Endothelial cell of umbilical vein (primary cell): ENCODE measurements around the gene TPPP2. TPM values are rescaled to one million over a fixed set of nuclear protein-coding genes. Genes with fewer than 3 reads are reported as not detected.
A peak's percentile ranks its signal among the peaks of the same experiment; 100 is the strongest.

ENCODE experiments used
- BruUV-seq: library from RNA; stranded (reverse); fragments of 400-500 nt; replicated peaks from 2 replicates; lab custom pipeline; 2021; lab: Mats Ljungman, UMichigan
- CTCF ChIA-PET: fragments of 300-600, 350-600 bp; sonication (Branson Sonifier 250); formaldehyde crosslinking; loops from one replicate; lab custom pipeline; 2021; ENCODE audit warnings: antibody characterized with exemption, inconsistent platforms; lab: Charles Lee
- POLR2A ChIA-PET: fragments of 300-600, 350-600 bp; sonication (Branson Sonifier 250); formaldehyde crosslinking; loops from one replicate; lab custom pipeline; 2021; ENCODE audit warnings: antibody characterized with exemption, inconsistent platforms; lab: Charles Lee
- DNase-seq: peaks from one replicate; pipeline ENCODE4 v3.0.0-alpha.2; 2011; ENCODE audit warnings: low read depth, low spot score
- FAIRE-seq: peaks from 2 replicates; lab custom pipeline; 2011; peaks lifted over from hg19 to GRCh38; lab: Jason Lieb, UNC
- H2AFZ ChIP-seq: 2 replicates; pipeline ENCODE4 v1.6.0; 2012; ENCODE audit warnings: low read depth, low read length, control low read depth, inconsistent platforms
- H3K27ac ChIP-seq: 2 replicates; pipeline ENCODE4 v1.5.1; 2011; ENCODE audit warnings: low read depth, mild to moderate bottlenecking, control low read depth, low read length, moderate library complexity; ENCODE audit not compliant: insufficient read depth
- H3K27me3 ChIP-seq, 2 experiments: 2 replicates each; pipeline versions ENCODE4 v1.6.0 to v1.6.1; 2011; ENCODE audit warnings: low read length in 2 of 2, mixed read lengths in 1 of 2; ENCODE audit not compliant: control insufficient read depth in 2 of 2, insufficient read depth in 2 of 2
- H3K36me3 ChIP-seq, 2 experiments: 2 replicates in 1 of 2; 3 replicates in 1 of 2; pipeline ENCODE4 v1.5.1; 2011; ENCODE audit warnings: low read length in 2 of 2, mild to moderate bottlenecking in 1 of 2, moderate library complexity in 1 of 2; ENCODE audit not compliant: control insufficient read depth in 2 of 2, insufficient read depth in 2 of 2; ENCODE audit errors: extremely low read depth in 1 of 2
- H3K4me1 ChIP-seq: 3 replicates; pipeline ENCODE4 v1.5.1; 2011; ENCODE audit warnings: mild to moderate bottlenecking, low read length; ENCODE audit not compliant: control insufficient read depth, insufficient read depth; ENCODE audit errors: extremely low read depth
- H3K4me2 ChIP-seq: 2 replicates; pipeline ENCODE4 v1.6.1; 2011; ENCODE audit warnings: low read length, control low read depth, mixed read lengths; ENCODE audit not compliant: insufficient read depth
- H3K4me3 ChIP-seq, 3 experiments: fragments of 200-600 bp in 1 of 3; sonication (generic), shearing (Covaris generic) in 1 of 3; replicated peaks in 1 of 3; 2 replicates each; pipeline ENCODE4 v1.5.1; 2011 to 2016; ENCODE audit warnings: control low read depth in 3 of 3, low read length in 3 of 3, mild to moderate bottlenecking in 2 of 3, inconsistent platforms in 1 of 3, low read depth in 1 of 3, moderate library complexity in 1 of 3; ENCODE audit not compliant: insufficient read depth in 1 of 3
- H3K79me2 ChIP-seq: 2 replicates; pipeline ENCODE4 v1.6.0; 2012; ENCODE audit warnings: low read length, inconsistent platforms; ENCODE audit not compliant: control insufficient read depth, insufficient read depth
- H3K9ac ChIP-seq: replicated peaks from 2 replicates; pipeline ENCODE3; 2011; ENCODE audit warnings: low read length, control low read depth; ENCODE audit not compliant: insufficient read depth; ENCODE audit errors: extremely low read depth
- H3K9me1 ChIP-seq: replicated peaks from 3 replicates; pipeline ENCODE4 v1.6.0; 2011; ENCODE audit warnings: mild to moderate bottlenecking, low read length; ENCODE audit not compliant: control insufficient read depth, insufficient read depth; ENCODE audit errors: extremely low read depth
- H3K9me3 ChIP-seq: replicated peaks from 2 replicates; pipeline ENCODE4 v1.5.1; 2012; ENCODE audit warnings: low read length, inconsistent platforms; ENCODE audit not compliant: control insufficient read depth, insufficient read depth
- H4K20me1 ChIP-seq: replicated peaks from 2 replicates; pipeline ENCODE3; 2011; ENCODE audit warnings: mild to moderate bottlenecking, low read length; ENCODE audit not compliant: control insufficient read depth, insufficient read depth; ENCODE audit errors: extremely low read depth
- CTCF ChIP-seq, 2 donors: IDR thresholded peaks; 1 replicate in 1 of 2; 2 replicates in 1 of 2; pipeline ENCODE4 v1.5.1; 2011; ENCODE audit warnings: low read length in 2 of 2, mild to moderate bottlenecking in 2 of 2, moderate library complexity in 2 of 2, control low read depth in 1 of 2, inconsistent platforms in 1 of 2, low read depth in 1 of 2; ENCODE audit not compliant: insufficient read depth in 1 of 2; ENCODE audit errors: extremely low read depth in 1 of 2
- EZH2 ChIP-seq: IDR thresholded peaks from 2 replicates; pipeline ENCODE4 v1.6.1; 2012; ENCODE audit warnings: borderline replicate concordance, low read depth, mild to moderate bottlenecking, moderate library complexity, low read length, inconsistent platforms; ENCODE audit not compliant: severe bottlenecking
- FOS ChIP-seq: IDR thresholded peaks from 2 replicates; pipeline ENCODE4 v1.6.1; 2011; ENCODE audit warnings: mild to moderate bottlenecking, low read length, moderate library complexity, borderline replicate concordance; ENCODE audit not compliant: insufficient read depth
- GATA2 ChIP-seq: IDR thresholded peaks from 2 replicates; pipeline ENCODE4 v1.7.0; 2011; ENCODE audit warnings: low read depth, mild to moderate bottlenecking, moderate library complexity, mixed read lengths, low read length; ENCODE audit not compliant: insufficient read length, insufficient read depth
- JUN ChIP-seq: IDR thresholded peaks from 2 replicates; pipeline ENCODE4 v1.6.1; 2011; ENCODE audit warnings: borderline replicate concordance, low read depth; ENCODE audit not compliant: insufficient read length, insufficient read depth
- MAX ChIP-seq: IDR thresholded peaks from 2 replicates; pipeline ENCODE4 v1.6.1; 2011; ENCODE audit not compliant: insufficient read depth, insufficient read length
- MYC ChIP-seq: IDR thresholded peaks from one replicate; pipeline ENCODE4 v1.6.1; 2011; ENCODE audit warnings: mild to moderate bottlenecking, low read depth, low read length
- POLR2A ChIP-seq: IDR thresholded peaks from 2 replicates; pipeline ENCODE4 v1.6.1; 2012; ENCODE audit warnings: low read depth, mild to moderate bottlenecking, control low read depth, low read length
- POLR2AphosphoS5 ChIP-seq: IDR thresholded peaks from 2 replicates; pipeline ENCODE4 v1.6.1; 2012; ENCODE audit warnings: low read depth, mild to moderate bottlenecking, control low read depth, low read length, moderate library complexity; ENCODE audit not compliant: insufficient read depth
- dilution Hi-C: fragments of 300-500 bp; cut with MboI; formaldehyde crosslinking; loops from one replicate; pipeline ENCODE4 v1.15.0; 2019; ENCODE audit warnings: low sequenced_read_pairs; ENCODE audit not compliant: extremely low pct_ligation_motif_present
- intact Hi-C: fragments of 100-400 bp; cut with micrococcal nuclease; formaldehyde crosslinking; loops from one replicate; pipeline ENCODE4 v1.10.0; 2022
- polyA plus RNA-seq, 4 experiments: library from polyadenylated mRNA; depleted of rRNA in 3 of 4; stranded (reverse) in 3 of 4; unstranded in 1 of 4; fragments of >200 nt; gene quantifications; 2 replicates each; pipeline versions ENCODE4 v1.2.1 to v1.2.3, GENCODE V29; 2011 to 2012; ENCODE audit warnings: missing spikeins in 1 of 4
- total RNA-seq: library from RNA; stranded (reverse); gene quantifications from 2 replicates; pipeline ENCODE4 v1.2.3, GENCODE V29; 2021

TPPP2 gene
- total and polyA plus RNA-seq, 2 donors (not counting 3 experiments of a cell fraction or from before 2014, with no cell fraction given): not detected

- no peak overlapping the region for H3K9ac ChIP-seq
- DNase-seq (peak; percentile 83), FAIRE-seq (peak; percentile 97)
- CTCF ChIA-PET: interaction anchor here (0.6 to 7.4 kb wide), 51 partner anchors 9 to 542 kb away, joined by 3 to 310 read pairs (median 6); partner anchors contain the start of genes ARHGEF40, NDRG2, RNASE13 and RNASE7
- no peaks in the 10 kb centered on the region for H3K4me1 ChIP-seq
- H3K4me2 ChIP-seq: no peak overlapping the region
- no peaks in the 10 kb centered on the region for H3K36me3 ChIP-seq
- H2AFZ ChIP-seq: no peak overlapping the region
- no peaks in the 10 kb centered on the region for H3K79me2 ChIP-seq
- TF ChIP-seq JUN: no peak
- no peak for TF ChIP-seq POLR2AphosphoS5
- TF ChIP-seq CTCF (IDR thresholded peaks at IDR 0.05; ENCODE audit: extremely low read depth in 1 of 2, insufficient read depth in 1 of 2, low read depth in 1 of 2, low read length in 2 of 2): peak; percentile 77 to 78
- BruUV-seq: no TSS peak
- peaks cover 19 to 23% of the 10 kb centered on the region in 2 experiments for H3K27me3 ChIP-seq
- POLR2A ChIA-PET: interaction anchor here (1.0 kb wide), 1 partner anchor 90 kb away, joined by 3 read pairs; no protein-coding TSS in a partner anchor
- H3K9me1 ChIP-seq: no peaks in the 10 kb centered on the region
- intact Hi-C loops: loop anchor here (1.0 kb wide), 4 partner anchors 26 to 90 kb away; no protein-coding TSS in a partner anchor
- dilution Hi-C loops: no loop called here
- no peaks in the 10 kb centered on the region for H3K9me3 ChIP-seq
- no peak overlapping the region for H3K4me3 ChIP-seq
- H4K20me1 ChIP-seq: no peaks in the 10 kb centered on the region
- H3K27ac ChIP-seq: no peak overlapping the region
Observed at GRCh38 chr14:21014761-21015190, 15.2 kb upstream of the TPPP2 start.

- no peak overlapping the region for H3K4me3 ChIP-seq
- no TSS peak for BruUV-seq
- no peaks in the 10 kb centered on the region for H3K79me2 ChIP-seq
- H3K27me3 ChIP-seq: peaks cover 19 to 23% of the 10 kb centered on the region in 2 experiments
- no peaks in the 10 kb centered on the region for H3K9me3 ChIP-seq
- H2AFZ ChIP-seq: no peak overlapping the region
- ChIA-PET CTCF (interaction anchor here (0.6 to 7.4 kb wide), 49 partner anchors 9 to 542 kb away, joined by 3 to 310 read pairs (median 6); partner anchors contain the start of genes ARHGEF40, NDRG2, RNASE13 and RNASE7), POLR2A (interaction anchor here (1.0 kb wide), 1 partner anchor 90 kb away, joined by 3 read pairs; no protein-coding TSS in a partner anchor)
- intact Hi-C loops (no loop called here), dilution Hi-C loops (no loop called here)
- H3K9ac ChIP-seq: no peak overlapping the region
- H3K4me2 ChIP-seq: no peak overlapping the region
- no peak for TF ChIP-seq JUN
- no peak for TF ChIP-seq POLR2AphosphoS5
- no peak for TF ChIP-seq GATA2
- no peak for TF ChIP-seq FOS
- no peak for TF ChIP-seq CTCF (IDR thresholded peaks at IDR 0.05; ENCODE audit: extremely low read depth in 1 of 2, insufficient read depth in 1 of 2, low read depth in 1 of 2, low read length in 2 of 2)
- no peak for TF ChIP-seq MYC
- TF ChIP-seq MAX: no peak
- no peak for TF ChIP-seq EZH2
- TF ChIP-seq POLR2A: no peak
- DNase-seq (no peak), FAIRE-seq (no peak)
- no peak overlapping the region for H3K27ac ChIP-seq
- H3K4me1 ChIP-seq: no peaks in the 10 kb centered on the region
- H3K9me1 ChIP-seq: no peaks in the 10 kb centered on the region
- H4K20me1 ChIP-seq: no peaks in the 10 kb centered on the region
- no peaks in the 10 kb centered on the region for H3K36me3 ChIP-seq
Observed at GRCh38 chr14:21015312-21015711, 14.7 kb upstream of the TPPP2 start.
